NCI-H526 (cell line): ENCODE results near the gene DPAGT1.
"Not testable (repeated sequence)": the region's sequence is repeated elsewhere in the genome, so short reads cannot be mapped to it uniquely, and the experiment has no call there.

Experiments
- DNase-seq, 2 experiments: peaks; one replicate each; lab custom pipeline; 2025; lab: John Stamatoyannopoulos, UW

The DPAGT1 gene

DNA sequence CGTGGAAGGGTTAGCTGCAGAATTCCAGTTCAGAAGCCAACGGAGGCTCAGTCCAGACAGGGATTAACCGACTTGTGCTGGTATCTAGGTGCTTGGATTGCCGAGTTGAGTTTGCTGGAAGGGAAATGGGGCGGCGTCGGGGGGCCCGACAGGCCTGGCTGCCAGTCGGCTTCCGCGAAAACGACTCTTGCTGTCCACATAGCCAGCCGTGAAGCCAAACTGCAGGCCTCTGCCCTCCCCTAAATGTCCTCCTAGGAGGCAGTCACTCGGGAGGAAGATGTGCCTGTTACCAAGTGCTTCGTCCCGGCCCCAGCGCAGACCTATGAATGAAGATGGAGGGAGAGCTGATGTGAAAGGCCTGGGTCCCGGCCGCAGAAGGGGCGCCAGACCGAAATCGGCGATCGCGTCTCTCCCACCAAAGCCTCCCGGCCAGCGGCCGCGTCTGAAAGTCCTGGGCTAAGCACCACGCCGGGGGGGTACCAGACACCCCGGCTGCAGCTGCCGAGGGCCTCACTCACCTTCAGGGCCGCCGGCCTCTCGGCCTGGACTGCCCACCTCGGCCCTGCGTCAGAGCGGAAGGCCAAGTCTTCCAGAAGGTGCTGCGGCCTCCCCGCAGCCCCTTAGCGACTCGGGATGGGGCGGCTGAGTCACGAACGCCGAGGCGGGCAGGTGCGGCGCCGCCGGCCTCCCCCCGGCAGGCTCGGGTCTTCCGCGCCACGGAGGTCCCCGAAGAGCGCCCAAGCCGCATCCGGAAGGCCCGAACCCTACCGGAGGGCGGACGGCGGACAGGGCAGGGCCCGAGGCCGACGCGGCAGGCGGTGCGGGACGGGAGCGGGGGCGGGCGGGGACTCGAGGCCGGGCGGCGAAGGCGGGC, 7.5 kb downstream of the DPAGT1 start:
- peak in 1 of 2 experiments; percentile 82 for DNase-seq

- peak in 1 of 2 experiments; percentile 47 for DNase-seq
These were observed 8.5 kb downstream of the DPAGT1 start for GRCh38 chr11:119092880-119093842.

- peak in 1 of 2 experiments; percentile 56 for DNase-seq
These were observed 9.4 kb downstream of the DPAGT1 start for GRCh38 chr11:119091966-119092879.

DNA sequence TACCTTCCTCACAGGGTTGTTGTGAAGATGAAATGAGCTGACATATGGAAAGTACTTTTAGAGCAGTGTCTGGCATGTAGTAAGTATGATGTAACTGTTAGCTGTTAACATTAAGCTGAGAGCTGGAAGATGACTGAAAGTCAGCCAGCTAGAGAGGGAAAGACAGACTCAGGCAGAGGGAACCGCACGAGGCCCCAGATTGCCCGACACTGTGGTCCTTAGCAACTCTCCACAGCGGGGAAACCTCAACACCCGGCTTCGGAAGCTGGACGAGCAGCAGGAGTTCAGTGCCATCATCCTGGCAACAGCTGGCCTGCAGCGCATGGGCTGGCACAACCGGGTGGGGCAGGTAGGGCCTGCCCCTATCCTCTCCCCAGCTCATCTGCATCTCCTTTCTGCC, 10.5 kb downstream of the DPAGT1 start:
- peak in 1 of 2 experiments; percentile 29 for DNase-seq

DNA sequence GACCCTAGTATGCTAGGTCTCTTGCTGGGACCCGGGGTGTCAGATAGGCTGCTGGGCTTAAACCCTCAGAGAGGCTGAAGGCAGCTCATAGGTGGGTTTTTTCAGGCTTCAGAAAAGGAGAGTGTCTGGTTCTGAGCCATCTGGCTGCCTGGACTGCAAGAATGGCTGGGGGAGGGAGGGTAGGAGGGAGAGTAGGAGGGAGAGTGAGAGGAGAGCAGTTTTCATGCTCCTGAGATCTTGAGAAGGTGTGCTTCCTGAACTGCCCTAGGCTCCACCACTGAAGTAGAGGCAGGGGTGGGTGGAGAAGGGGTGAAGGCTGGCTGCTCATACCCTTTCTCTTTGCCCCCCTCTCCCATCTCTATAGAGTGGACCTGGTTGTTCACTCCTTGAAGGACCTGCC, 12.3 kb downstream of the DPAGT1 start:
- DNase-seq: no peak

DNA sequence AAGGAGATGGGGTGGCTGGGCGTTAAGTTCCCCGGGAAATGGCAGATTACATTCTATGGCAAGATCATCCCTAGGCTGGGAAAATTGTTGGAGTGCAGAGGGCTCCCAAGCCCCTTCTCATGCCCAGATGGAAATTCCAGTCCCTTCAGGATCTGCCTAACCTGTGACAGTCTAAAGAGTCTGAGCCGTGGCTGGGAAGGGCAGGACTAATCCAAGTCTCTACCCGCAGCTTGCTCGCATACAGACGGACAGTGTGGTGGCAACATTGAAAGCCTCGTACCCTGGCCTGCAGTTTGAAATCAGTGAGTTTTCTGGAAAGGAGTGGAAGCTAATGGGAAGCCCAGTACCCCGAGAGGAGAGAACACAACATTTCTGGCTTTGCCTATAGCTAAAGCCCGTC, 13.2 kb downstream of the DPAGT1 start:
- DNase-seq: no peak

GRCh38 chr11:119087747-119088241, 13.9 kb downstream of the DPAGT1 start:
- no peak for DNase-seq

GRCh38 chr11:119087123-119087522, 14.5 kb downstream of the DPAGT1 start:
- no peak for DNase-seq

DNA sequence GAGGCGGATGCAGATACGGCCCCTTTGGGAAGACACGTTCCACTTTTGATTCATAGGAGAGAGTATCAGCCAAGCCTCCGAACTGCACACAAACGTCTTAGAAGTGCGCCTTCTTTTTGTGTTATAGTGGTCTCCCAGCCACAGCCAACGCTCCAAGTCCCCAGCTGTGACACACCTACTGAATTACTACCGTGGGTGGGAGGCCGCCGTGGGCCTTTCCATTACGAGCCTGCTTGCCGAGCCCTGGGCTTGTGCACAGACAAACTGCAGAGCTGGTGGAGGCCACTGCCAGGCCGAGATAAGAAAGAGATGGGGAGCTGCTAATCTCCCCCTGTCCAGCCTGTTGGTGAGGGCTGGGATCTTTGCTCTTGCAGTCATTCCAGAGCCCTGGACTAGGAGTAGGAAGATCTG, 16.2 kb downstream of the DPAGT1 start:
- peak in 1 of 2 experiments; percentile 81 for DNase-seq

DNA sequence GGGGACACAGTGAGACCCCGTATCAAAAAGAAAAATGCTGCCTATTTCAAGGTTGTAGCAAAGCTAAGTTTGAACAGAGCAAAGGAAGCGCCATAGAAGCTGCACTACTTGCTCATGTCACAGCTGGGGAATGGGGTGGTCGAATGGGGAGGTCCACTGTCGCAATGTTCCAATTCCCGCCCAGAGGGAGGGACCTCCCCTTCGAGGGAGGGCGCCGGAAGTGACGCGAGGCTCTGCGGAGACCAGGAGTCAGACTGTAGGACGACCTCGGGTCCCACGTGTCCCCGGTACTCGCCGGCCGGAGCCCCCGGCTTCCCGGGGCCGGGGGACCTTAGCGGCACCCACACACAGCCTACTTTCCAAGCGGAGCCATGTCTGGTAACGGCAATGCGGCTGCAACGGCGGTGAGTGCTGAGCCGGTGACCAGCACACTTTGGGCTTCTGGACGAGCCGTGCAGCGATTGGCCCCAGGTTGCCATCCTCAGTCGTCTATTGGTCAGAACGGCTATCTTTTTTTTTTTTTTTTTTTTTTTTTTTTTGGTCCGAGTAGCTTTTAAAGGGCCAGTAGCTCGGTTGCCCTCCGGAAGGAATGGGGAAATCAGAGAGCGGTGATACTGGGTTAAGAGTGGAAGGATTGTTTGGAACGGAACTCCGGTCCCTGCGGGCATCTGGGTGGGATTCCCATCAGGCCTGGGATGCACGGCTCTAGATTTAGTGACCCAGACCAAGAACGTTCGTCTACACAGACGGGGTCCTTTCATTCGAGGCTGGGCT, 16.8 kb downstream of the DPAGT1 start, which contains the start of gene HMBS:
Gene HMBS, plus strand, starts transcription at position 219 of the 774 bp plus-strand sequence. Its CDS starts 153 bp downstream, at position 372.
- peak; percentile 98 to 99 for DNase-seq

DNA sequence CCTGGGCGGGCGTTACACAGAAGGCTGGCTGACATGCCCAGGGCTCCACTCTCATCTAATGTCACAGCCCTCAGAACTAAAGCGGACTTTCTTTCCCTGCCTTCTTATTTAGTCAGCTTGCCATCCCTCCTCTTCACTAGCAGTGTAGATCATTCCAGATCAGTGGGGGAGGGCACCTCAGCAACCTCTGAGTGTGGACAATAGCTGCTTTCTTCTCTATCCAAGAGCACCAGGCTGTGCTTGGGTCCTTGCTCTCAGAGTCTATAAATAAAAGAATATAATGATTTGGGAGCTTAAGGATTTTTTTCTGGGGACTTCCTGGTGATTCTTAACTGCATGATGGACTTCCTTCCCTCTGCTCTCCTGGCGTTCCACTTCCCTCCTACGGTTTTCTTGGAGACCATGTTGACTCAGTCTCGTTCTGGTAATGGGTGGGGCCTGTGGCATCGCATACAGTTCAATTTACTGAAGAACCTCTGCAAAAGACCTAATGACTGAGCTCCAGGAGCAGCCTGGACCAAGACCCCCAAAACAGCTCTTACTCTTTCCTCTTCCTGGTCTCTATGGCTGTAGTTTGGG, 19.9 kb downstream of the DPAGT1 start:
- no peak for DNase-seq

DNA sequence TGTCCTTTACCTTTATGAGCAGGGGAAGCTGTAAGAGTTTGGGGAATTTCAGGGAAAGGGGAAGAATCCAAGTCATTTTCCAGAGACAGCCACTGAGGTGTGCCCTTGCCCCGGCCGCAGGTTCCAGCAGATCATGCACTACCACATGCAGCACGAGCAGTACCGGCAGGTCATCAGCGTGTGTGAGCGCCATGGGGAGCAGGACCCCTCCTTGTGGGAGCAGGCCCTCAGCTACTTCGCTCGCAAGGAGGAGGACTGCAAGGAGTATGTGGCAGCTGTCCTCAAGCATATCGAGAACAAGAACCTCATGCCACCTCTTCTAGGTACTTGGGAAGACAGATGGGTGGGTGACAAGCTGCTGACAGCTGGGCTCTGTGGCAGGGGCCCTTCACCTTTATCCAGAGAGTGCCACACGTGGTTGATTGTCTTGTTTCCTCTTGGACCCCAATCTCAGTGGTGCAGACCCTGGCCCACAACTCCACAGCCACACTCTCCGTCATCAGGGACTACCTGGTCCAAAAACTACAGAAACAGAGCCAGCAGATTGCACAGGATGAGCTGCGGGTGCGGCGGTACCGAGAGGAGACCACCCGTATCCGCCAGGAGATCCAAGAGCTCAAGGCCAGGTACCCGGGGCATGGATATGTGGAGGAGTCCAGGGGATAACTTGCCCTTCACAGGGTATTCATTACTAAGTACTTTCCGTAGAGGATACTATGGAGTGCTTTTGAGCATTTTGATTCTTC, 22.8 kb downstream of the DPAGT1 start:
- no peak for DNase-seq

DNA sequence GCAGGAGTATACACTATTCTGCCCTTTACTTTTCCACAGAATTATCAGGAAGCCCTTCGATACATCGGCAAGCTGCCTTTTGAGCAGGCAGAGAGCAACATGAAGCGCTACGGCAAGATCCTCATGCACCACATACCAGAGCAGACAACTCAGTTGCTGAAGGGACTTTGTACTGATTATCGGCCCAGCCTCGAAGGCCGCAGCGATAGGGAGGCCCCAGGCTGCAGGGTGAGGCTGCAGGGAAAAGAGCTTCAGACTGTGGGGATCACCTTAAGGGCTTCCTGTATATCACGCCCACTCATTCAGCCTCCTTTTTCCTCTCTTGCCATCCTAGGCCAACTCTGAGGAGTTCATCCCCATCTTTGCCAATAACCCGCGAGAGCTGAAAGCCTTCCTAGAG, 23.8 kb downstream of the DPAGT1 start:
- no peak for DNase-seq

GRCh38 chr11:119067371-119068222, 34.1 kb downstream of the DPAGT1 start, which contains the start of gene VPS11:
VPS11 (plus strand) TSS chr11:119067818; CDS start chr11:119067824, 6 bp downstream.
- DNase-seq: peak; percentile 98 to 100

DNA sequence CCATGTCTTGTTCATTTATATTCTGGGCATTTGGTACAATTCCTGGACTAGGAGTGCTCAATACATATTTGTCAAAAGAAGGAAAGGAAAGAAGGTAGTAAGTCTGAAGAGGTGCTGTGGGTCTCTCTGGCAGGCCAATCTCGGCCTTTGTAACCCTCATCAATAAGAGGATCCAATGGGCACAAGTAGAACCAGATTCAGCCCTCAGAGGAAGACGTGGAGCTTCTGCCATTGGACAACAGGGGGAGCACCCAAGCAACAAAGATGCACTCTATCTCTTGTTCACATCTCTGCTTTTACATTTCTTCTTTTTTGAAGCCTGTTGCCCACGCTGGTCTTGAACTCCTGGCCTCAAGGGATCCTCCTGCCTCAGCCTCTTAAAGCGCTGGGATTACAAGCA, 36.3 kb downstream of the DPAGT1 start:
- DNase-seq: peak; percentile 34 to 74

DNA sequence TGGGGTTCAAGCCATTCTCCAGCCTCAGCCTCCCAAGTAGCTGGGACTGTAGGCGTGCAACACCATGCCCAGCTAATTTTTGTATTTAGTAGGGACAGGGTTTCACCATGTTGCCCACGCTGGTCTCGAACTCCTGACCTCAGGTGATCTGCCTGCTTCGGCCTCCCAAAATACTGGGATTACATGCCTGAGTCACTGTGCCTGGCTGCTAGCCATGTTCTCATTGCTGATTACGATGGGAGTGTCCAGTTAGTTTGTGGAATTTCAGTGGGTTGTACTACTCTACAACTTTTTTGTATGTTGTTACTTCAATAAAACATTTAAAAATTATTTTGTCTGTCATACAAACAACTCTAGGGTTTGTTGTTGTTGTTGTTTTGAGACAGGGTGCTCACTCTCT, 38.9 kb downstream of the DPAGT1 start:
- DNase-seq: no peak

DNA sequence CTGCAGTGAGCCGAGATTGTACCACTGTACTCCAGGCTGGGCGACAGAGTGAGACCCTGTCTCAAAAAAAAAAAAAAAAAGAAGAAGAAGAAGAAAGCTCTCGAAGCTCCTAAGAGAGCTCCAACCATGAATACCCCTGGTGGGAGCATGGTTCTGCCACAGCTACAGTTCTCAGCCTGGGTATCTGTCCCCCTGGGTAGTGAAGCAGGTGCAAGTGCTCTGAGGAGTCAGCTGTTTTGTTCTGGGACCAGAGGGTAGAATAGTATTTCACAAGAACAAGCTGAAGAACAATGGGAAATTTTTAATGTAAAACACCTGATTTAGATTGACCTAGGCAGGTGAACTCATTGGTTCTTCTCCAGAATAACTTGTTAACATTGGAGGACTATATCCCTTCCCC, 40.4 kb downstream of the DPAGT1 start:
- DNase-seq: no peak

GRCh38 chr11:119059128-119059527, 42.5 kb downstream of the DPAGT1 start:
- DNase-seq: not testable (repeated sequence)
